CD8-positive, alpha-beta memory T cell (primary cell): ENCODE results near the gene TMEM53. TPM values are rescaled to one million over a fixed set of nuclear protein-coding genes. Genes with fewer than 3 reads are reported as not detected.

Source experiments
- CTCF ChIA-PET: fragments of 350-600 bp; sonication (Branson Sonifier 250); formaldehyde crosslinking; loops from one replicate; lab custom pipeline; 2021; ENCODE audit warnings: antibody characterized with exemption; lab: Charles Lee
- POLR2A ChIA-PET: fragments of 350-600 bp; sonication (Branson Sonifier 250); formaldehyde crosslinking; loops from one replicate; lab custom pipeline; 2021; ENCODE audit warnings: antibody characterized with exemption; lab: Charles Lee
- DNase-seq, 5 donors: peaks; one replicate each; pipeline versions ENCODE4 v3.0.0 to v3.0.0-alpha.2; 2020 to 2022; ENCODE audit warnings: mixed read lengths in 1 of 5
- H3K27ac ChIP-seq: one replicate; pipeline ENCODE4 v1.7.0; 2013; ENCODE audit warnings: low read depth, mild to moderate bottlenecking, low read length, moderate library complexity
- H3K27me3 ChIP-seq: 2 replicates; pipeline ENCODE4 v1.7.0; 2013; ENCODE audit warnings: low read length, mild to moderate bottlenecking; ENCODE audit not compliant: insufficient read depth, poor library complexity, severe bottlenecking
- H3K36me3 ChIP-seq: 2 replicates; pipeline ENCODE4 v1.7.0; 2013; ENCODE audit warnings: mild to moderate bottlenecking, low read length, moderate library complexity; ENCODE audit not compliant: insufficient read depth
- H3K4me1 ChIP-seq: 2 replicates; pipeline ENCODE4 v1.7.0; 2013; ENCODE audit warnings: mild to moderate bottlenecking, low read length, moderate library complexity; ENCODE audit not compliant: insufficient read depth
- H3K4me3 ChIP-seq: 2 replicates; pipeline ENCODE4 v1.7.0; 2013; ENCODE audit warnings: mild to moderate bottlenecking, low read length
- H3K9me3 ChIP-seq: 2 replicates; pipeline ENCODE4 v1.7.0; 2013; ENCODE audit warnings: mild to moderate bottlenecking, low read length
- H3K27ac Mint-ChIP-seq, 8 donors: one replicate each; pipeline ENCODE4 v1.8.0; 2020 to 2021; ENCODE audit warnings: mixed read lengths in 8 of 8, mild to moderate bottlenecking in 6 of 8, inconsistent platforms in 3 of 8, moderate library complexity in 3 of 8
- H3K27me3 Mint-ChIP-seq, 2 donors: one replicate each; pipeline ENCODE4 v1.8.0; 2020 to 2021; ENCODE audit warnings: mixed read lengths in 2 of 2, mild to moderate bottlenecking in 1 of 2, moderate library complexity in 1 of 2
- H3K36me3 Mint-ChIP-seq, 3 donors: one replicate each; pipeline ENCODE4 v1.8.0; 2020 to 2021; ENCODE audit warnings: mixed read lengths in 3 of 3, inconsistent platforms in 1 of 3, mild to moderate bottlenecking in 1 of 3
- H3K4me1 Mint-ChIP-seq, 3 donors: one replicate each; pipeline ENCODE4 v1.8.0; 2020 to 2021; ENCODE audit warnings: mixed read lengths in 3 of 3, inconsistent platforms in 1 of 3, mild to moderate bottlenecking in 1 of 3
- H3K4me3 Mint-ChIP-seq, 7 donors: one replicate each; pipeline ENCODE4 v1.8.0; 2020 to 2021; ENCODE audit warnings: mixed read lengths in 7 of 7, mild to moderate bottlenecking in 6 of 7, moderate library complexity in 4 of 7, inconsistent platforms in 2 of 7
- H3K9me3 Mint-ChIP-seq, 5 donors: one replicate each; pipeline ENCODE4 v1.8.0; 2020 to 2022; ENCODE audit warnings: mixed read lengths in 5 of 5, mild to moderate bottlenecking in 3 of 5, moderate library complexity in 2 of 5, inconsistent platforms in 1 of 5
- polyA plus RNA-seq: library from polyadenylated mRNA; unstranded; fragments of 300-500 nt; fragmentation: Illumina TruSeq; gene quantifications from one replicate; pipeline ENCODE4 v1.2.3, GENCODE V29; 2021
- total RNA-seq, 2 experiments: library from RNA; stranded (reverse); gene quantifications; one replicate each; pipeline ENCODE4 v1.2.3, GENCODE V29; 2021

Gene TMEM53
- total and polyA plus RNA-seq, 3 experiments from 2014 or later, result 2.3 to 7.1 (median 2.5) TPM

DNA sequence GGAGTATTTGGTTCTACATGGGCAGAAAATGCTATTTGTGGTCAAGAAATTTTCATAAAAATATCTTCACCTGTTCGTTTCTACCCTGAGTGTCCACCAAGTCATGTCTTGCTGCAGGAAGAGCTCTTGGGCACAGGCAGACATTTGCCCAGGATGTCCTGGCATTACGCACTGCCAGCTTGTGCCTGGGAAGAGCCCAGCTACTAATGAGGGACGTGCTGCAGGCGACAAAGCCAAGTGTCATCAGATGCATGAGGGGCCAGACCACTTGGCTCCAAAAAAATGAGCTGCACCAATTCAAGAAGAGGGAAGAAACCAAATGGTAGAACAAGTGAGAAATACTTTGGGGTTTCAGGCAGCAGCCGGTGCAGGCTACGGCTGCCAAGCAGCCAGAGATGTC lies 43.8 kb upstream of the TMEM53 start:
- no peak overlapping the region for H3K4me3 ChIP-seq
- H3K36me3 Mint-ChIP-seq, result no peaks in the 10 kb centered on the region
- no peaks in the 10 kb centered on the region for H3K27me3 Mint-ChIP-seq
- no peaks in the 10 kb centered on the region for H3K9me3 ChIP-seq
- peak overlapping the region in 4 of 8 donors; percentile 42 to 76 (median 55) for H3K27ac Mint-ChIP-seq
- no peak for DNase-seq
- H3K27me3 ChIP-seq, result no peaks in the 10 kb centered on the region
- H3K4me1 Mint-ChIP-seq, result peaks cover 52 to 71% (median 67%) of the 10 kb centered on the region in 3 donors
- H3K4me1 ChIP-seq, result peaks cover 60% of the 10 kb centered on the region
- POLR2A ChIA-PET, result interaction anchor here (1.3 kb wide), 1 partner anchor 12 kb away, joined by 3 read pairs; no protein-coding TSS in a partner anchor
- H3K27ac ChIP-seq, result no peak overlapping the region
- no peaks in the 10 kb centered on the region for H3K9me3 Mint-ChIP-seq
- no peaks in the 10 kb centered on the region for H3K36me3 ChIP-seq
- H3K4me3 Mint-ChIP-seq, result peak overlapping the region in 1 of 7 donors; percentile 19
- CTCF ChIA-PET, result interaction anchor here (0.7 to 9.5 kb wide), 2 partner anchors 9 to 12 kb away, joined by 3 to 89 read pairs; partner anchors contain the start of gene RNU5D-1

GRCh38 chr1:44717653-44718052 lies 43.4 kb upstream of the TMEM53 start:
- Histone ChIP-seq H3K27me3 (no peaks in the 10 kb centered on the region), H3K27ac (no peak overlapping the region), H3K4me1 (peaks cover 56% of the 10 kb centered on the region), H3K9me3 (no peaks in the 10 kb centered on the region), H3K4me3 (no peak overlapping the region), H3K36me3 (no peaks in the 10 kb centered on the region)
- Mint-ChIP-seq H3K9me3 (no peaks in the 10 kb centered on the region), H3K27ac (peak overlapping the region in 4 of 8 donors; percentile 19 to 76 (median 47)), H3K27me3 (no peaks in the 10 kb centered on the region), H3K4me1 (peaks cover 50 to 68% (median 64%) of the 10 kb centered on the region in 3 donors), H3K4me3 (peak overlapping the region in 1 of 7 donors; percentile 19), H3K36me3 (no peaks in the 10 kb centered on the region)
- DNase-seq, result no peak
- ChIA-PET CTCF (interaction anchor here (0.6 to 9.5 kb wide), 3 partner anchors 9 to 135 kb away, joined by 3 to 89 read pairs (median 3); partner anchors contain the start of gene RNU5D-1), POLR2A (interaction anchor here (1.3 kb wide), 1 partner anchor 13 kb away, joined by 3 read pairs; no protein-coding TSS in a partner anchor)

GRCh38 chr1:44717156-44717555 lies 42.9 kb upstream of the TMEM53 start:
- peaks cover 52% of the 10 kb centered on the region for H3K4me1 ChIP-seq
- no peak overlapping the region for H3K4me3 ChIP-seq
- ChIA-PET POLR2A (interaction anchor here (1.3 kb wide), 1 partner anchor 13 kb away, joined by 3 read pairs; no protein-coding TSS in a partner anchor), CTCF (interaction anchor here (0.6 to 9.5 kb wide), 4 partner anchors 8 to 297 kb away, joined by 3 to 89 read pairs (median 4); partner anchors contain the start of gene RNU5D-1)
- no peak overlapping the region for H3K27ac ChIP-seq
- Mint-ChIP-seq H3K4me1 (peaks cover 50 to 67% (median 63%) of the 10 kb centered on the region in 3 donors), H3K27me3 (no peaks in the 10 kb centered on the region), H3K4me3 (no peak overlapping the region), H3K27ac (peak overlapping the region in 4 of 8 donors; percentile 13 to 76 (median 21)), H3K36me3 (no peaks in the 10 kb centered on the region), H3K9me3 (no peaks in the 10 kb centered on the region)
- H3K9me3 ChIP-seq, result no peaks in the 10 kb centered on the region
- no peaks in the 10 kb centered on the region for H3K27me3 ChIP-seq
- H3K36me3 ChIP-seq, result no peaks in the 10 kb centered on the region
- DNase-seq, result no peak

DNA sequence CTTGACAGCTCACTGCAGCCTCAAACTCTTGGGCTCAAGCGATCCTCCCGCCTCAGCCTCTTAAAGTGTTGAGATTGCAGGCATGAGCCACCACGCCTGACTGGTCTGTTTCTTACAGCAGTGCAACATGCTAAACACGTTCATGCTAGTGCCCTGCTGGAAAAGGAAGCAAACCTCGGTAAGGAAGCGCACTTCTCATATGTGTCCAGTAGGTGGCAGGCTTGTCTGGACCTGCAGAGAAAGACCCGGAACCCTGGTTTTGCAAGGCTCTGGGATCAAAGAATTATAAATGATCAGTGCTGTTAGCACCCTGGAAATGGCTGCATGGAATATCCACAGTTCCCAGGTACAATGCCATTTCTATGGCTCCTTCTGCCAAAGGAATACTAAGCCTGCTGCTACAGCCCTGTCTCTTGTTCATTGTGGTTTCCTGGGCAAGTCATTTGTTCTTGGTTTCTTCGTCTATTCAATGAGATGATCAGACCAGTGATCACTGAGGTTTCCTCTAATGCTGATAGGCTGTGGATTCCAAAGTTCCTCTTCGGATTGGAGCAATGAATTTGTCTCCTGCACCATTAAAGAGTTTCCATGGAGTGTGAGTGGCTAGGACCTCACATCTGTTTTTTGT lies 40.8 kb upstream of the TMEM53 start:
- Histone ChIP-seq H3K27me3 (no peaks in the 10 kb centered on the region), H3K9me3 (no peaks in the 10 kb centered on the region), H3K4me1 (peaks cover 33% of the 10 kb centered on the region), H3K4me3 (no peak overlapping the region), H3K36me3 (no peaks in the 10 kb centered on the region), H3K27ac (no peak overlapping the region)
- Mint-ChIP-seq H3K27me3 (no peaks in the 10 kb centered on the region), H3K36me3 (no peaks in the 10 kb centered on the region), H3K4me1 (peaks cover 30 to 46% (median 42%) of the 10 kb centered on the region in 3 donors), H3K27ac (peak overlapping the region; percentile 29 to 91 (median 74)), H3K4me3 (peak overlapping the region in 5 of 7 donors; percentile 63 to 85 (median 71)), H3K9me3 (no peaks in the 10 kb centered on the region)
- POLR2A ChIA-PET, result interaction anchor here (0.7 kb wide), 1 partner anchor 198 kb away, joined by 5 read pairs; no protein-coding TSS in a partner anchor
- CTCF ChIA-PET, result interaction anchor here (1.1 to 9.5 kb wide), 7 partner anchors 15 to 303 kb away, joined by 3 to 89 read pairs (median 4); partner anchors contain the start of genes PLK3 and RNU5D-1
- DNase-seq, result peak; percentile 48 to 77 (median 68)

DNA sequence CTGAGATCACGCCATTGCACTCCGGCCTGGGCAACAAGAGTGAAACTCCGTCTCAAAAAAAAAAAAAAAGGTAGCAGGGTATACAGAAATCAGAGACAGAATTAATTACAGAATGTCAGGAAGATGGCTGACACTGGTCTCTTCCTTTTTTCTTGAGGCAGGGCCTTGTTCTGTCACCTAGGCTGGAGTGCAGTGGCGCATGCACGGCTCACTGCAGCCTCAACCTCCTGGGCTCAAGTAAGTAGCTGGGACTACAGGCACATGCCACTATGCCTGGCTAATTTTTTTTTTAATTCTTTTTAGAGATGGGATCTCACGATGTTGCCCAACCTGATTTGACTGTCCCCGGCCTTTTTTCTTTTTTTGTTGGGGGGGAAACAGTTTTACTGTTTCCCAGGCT lies 40.3 kb upstream of the TMEM53 start:
- Mint-ChIP-seq H3K27me3 (no peaks in the 10 kb centered on the region), H3K36me3 (no peaks in the 10 kb centered on the region), H3K27ac (peak overlapping the region in 5 of 8 donors; percentile 29 to 77 (median 65)), H3K9me3 (no peaks in the 10 kb centered on the region), H3K4me3 (peak overlapping the region in 1 of 7 donors; percentile 71), H3K4me1 (peaks cover 29 to 42% (median 40%) of the 10 kb centered on the region in 3 donors)
- Histone ChIP-seq H3K36me3 (no peaks in the 10 kb centered on the region), H3K27ac (no peak overlapping the region), H3K4me1 (peaks cover 29% of the 10 kb centered on the region), H3K9me3 (no peaks in the 10 kb centered on the region), H3K4me3 (no peak overlapping the region), H3K27me3 (no peaks in the 10 kb centered on the region)
- ChIA-PET POLR2A (interaction anchor here (0.8 kb wide), 1 partner anchor 16 kb away, joined by 6 read pairs; the partner anchor contains the start of gene RNU5D-1), CTCF (interaction anchor here (1.1 to 9.5 kb wide), 7 partner anchors 15 to 304 kb away, joined by 3 to 89 read pairs (median 4); partner anchors contain the start of genes EIF2B3, PLK3 and RNU5D-1)
- no peak for DNase-seq

DNA sequence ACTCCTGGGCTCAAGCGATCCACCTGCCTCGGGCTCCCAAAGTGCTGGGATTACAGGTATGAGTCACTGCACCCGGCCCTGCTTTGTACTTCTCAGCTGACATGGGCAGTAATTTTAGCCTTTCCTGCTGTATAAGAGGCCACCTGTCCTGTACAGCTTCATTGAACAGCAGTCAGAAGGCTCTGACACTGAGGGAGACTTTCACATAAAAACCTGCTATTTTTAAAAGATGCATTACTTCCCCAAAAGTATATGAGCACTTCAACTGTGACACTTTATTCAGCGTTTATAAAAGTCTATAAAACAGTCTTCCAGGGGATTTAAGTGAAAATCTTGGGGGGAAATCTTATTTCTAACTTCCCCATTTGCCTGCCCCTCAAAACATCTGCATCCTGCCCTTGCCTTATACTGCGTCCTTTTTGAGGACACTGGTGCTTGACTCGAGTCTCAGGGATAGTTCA lies 39.1 kb upstream of the TMEM53 start:
- POLR2A ChIA-PET, result no interaction called here
- H3K27ac Mint-ChIP-seq, result peak overlapping the region in 1 of 8 donors; percentile 65
- DNase-seq, result no peak
- no peak overlapping the region for H3K27ac ChIP-seq
- no peaks in the 10 kb centered on the region for H3K9me3 Mint-ChIP-seq
- H3K36me3 Mint-ChIP-seq, result no peaks in the 10 kb centered on the region
- CTCF ChIA-PET, result interaction anchor here (1.2 to 9.5 kb wide), 5 partner anchors 8 to 273 kb away, joined by 3 to 89 read pairs (median 4); partner anchors contain the start of genes EIF2B3 and RNU5D-1
- H3K4me3 ChIP-seq, result no peak overlapping the region
- no peak overlapping the region for H3K4me3 Mint-ChIP-seq
- no peaks in the 10 kb centered on the region for H3K27me3 Mint-ChIP-seq
- H3K4me1 Mint-ChIP-seq, result peaks cover 28 to 34% (median 33%) of the 10 kb centered on the region in 3 donors
- no peaks in the 10 kb centered on the region for H3K9me3 ChIP-seq
- no peaks in the 10 kb centered on the region for H3K27me3 ChIP-seq
- H3K36me3 ChIP-seq, result no peaks in the 10 kb centered on the region
- peaks cover 24% of the 10 kb centered on the region for H3K4me1 ChIP-seq

- Histone ChIP-seq H3K4me1 (peaks cover 10% of the 10 kb centered on the region), H3K9me3 (no peaks in the 10 kb centered on the region), H3K27me3 (no peaks in the 10 kb centered on the region), H3K4me3 (peak overlapping the region; percentile 24), H3K36me3 (no peaks in the 10 kb centered on the region), H3K27ac (no peak overlapping the region)
- Mint-ChIP-seq H3K4me1 (peaks cover 6 to 8% (median 7%) of the 10 kb centered on the region in 3 donors), H3K9me3 (no peaks in the 10 kb centered on the region), H3K27me3 (peaks cover 0 to 3% of the 10 kb centered on the region in 2 donors), H3K27ac (peak overlapping the region in 6 of 8 donors; percentile 3 to 88 (median 36)), H3K36me3 (no peaks in the 10 kb centered on the region), H3K4me3 (peak overlapping the region in 6 of 7 donors; percentile 33 to 48 (median 38))
- POLR2A ChIA-PET, result no interaction called here
- CTCF ChIA-PET, result interaction anchor here (1.0 to 4.3 kb wide), 3 partner anchors 9 to 27 kb away, joined by 3 to 22 read pairs (median 3); partner anchors contain the start of gene RNU5D-1
- DNase-seq, result peak in 1 of 5 donors; percentile 52
These were observed 33.9 kb upstream of the TMEM53 start for GRCh38 chr1:44707959-44708831.
